NCI-H1694 (cell line): ENCODE data around the gene ACOT7.
A peak's percentile ranks its signal among the peaks of the same experiment; 100 is the strongest.

Experiments
- DNase-seq: peaks from one replicate; lab custom pipeline; 2025; lab: John Stamatoyannopoulos, UW

The ACOT7 gene

GRCh38 chr1:6360517-6361070, 33.0 kb downstream of the ACOT7 start:
- no peak for DNase-seq

- no peak for DNase-seq
These were observed 33.5 kb downstream of the ACOT7 start for GRCh38 chr1:6360117-6360496.

GRCh38 chr1:6359216-6360116, 34.1 kb downstream of the ACOT7 start:
- no peak for DNase-seq

- DNase-seq: no peak
These were observed 34.8 kb downstream of the ACOT7 start for GRCh38 chr1:6358757-6359201.

- DNase-seq: no peak
These were observed 35.4 kb downstream of the ACOT7 start for GRCh38 chr1:6358144-6358624.

GRCh38 chr1:6357243-6357936, 36.2 kb downstream of the ACOT7 start:
- DNase-seq: no peak

- no peak for DNase-seq
These were observed 37.9 kb downstream of the ACOT7 start for GRCh38 chr1:6355621-6356020.

GRCh38 chr1:6354659-6355317, 38.8 kb downstream of the ACOT7 start:
- no peak for DNase-seq

GRCh38 chr1:6353955-6354658, 39.5 kb downstream of the ACOT7 start:
- no peak for DNase-seq

- no peak for DNase-seq
These were observed 40.0 kb downstream of the ACOT7 start for GRCh38 chr1:6353619-6353954.

- DNase-seq: no peak
These were observed 41.4 kb downstream of the ACOT7 start for GRCh38 chr1:6352138-6352563.

GRCh38 chr1:6351480-6352137, 42.0 kb downstream of the ACOT7 start:
- no peak for DNase-seq

GRCh38 chr1:6350416-6351088, 43.0 kb downstream of the ACOT7 start:
- peak; percentile 23 for DNase-seq

- DNase-seq: no peak
These were observed 44.2 kb downstream of the ACOT7 start for GRCh38 chr1:6349254-6349943.

GRCh38 chr1:6348511-6349191, 44.9 kb downstream of the ACOT7 start:
- DNase-seq: no peak

GRCh38 chr1:6347641-6348487, 45.7 kb downstream of the ACOT7 start:
- no peak for DNase-seq

- DNase-seq: no peak
These were observed 48.1 kb downstream of the ACOT7 start for GRCh38 chr1:6345460-6345859.

GRCh38 chr1:6345009-6345408, 48.6 kb downstream of the ACOT7 start:
- DNase-seq: no peak
